Measurements from ENCODE around the gene CYP46A1. TPM values are rescaled to one million over a fixed set of nuclear protein-coding genes. Genes with fewer than 3 reads are reported as not detected.

Gene CYP46A1
- total and polyA plus RNA-seq, 10 donors: 0.11 to 0.85 (median 0.32) TPM

DNA sequence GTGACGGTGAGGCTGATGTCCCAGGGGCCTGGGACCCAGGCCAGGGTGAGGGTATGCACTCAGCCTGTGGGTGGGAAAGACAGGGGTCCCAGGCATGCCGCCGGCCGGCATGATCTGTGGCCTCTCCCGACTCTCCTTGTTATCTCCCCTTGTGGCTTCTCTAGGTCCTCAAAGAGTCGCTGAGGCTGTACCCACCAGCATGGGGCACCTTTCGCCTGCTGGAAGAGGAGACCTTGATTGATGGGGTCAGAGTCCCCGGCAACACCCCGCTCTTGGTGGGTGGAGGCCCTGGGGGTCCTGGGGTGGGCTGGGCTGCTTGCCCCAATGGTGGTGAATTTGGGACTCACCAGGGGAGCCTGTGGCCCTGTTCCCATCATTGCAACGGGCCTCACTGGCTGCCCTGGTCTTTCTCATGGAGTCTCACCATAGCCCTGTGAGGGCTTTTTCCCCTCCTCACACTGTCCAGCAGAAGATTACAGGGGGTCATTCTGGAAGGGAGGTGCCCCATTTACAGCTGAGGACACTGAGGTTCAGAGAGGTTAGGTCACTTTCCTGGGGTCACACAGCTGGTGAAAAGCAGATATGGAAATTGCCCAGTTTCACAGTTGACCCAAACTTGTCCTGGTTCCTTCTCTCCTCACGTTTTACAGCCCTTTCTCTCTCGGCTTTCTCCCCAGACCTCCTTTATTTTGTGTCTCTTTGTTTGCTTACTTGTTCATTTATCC, 37.9 kb downstream of the CYP46A1 start:
- DNase-seq: no peak
- TF ChIP-seq POLR2A (IDR thresholded peaks at IDR 0.05): no peak
- intact Hi-C loops (cut with DNase I; ENCODE audit: low total_unique reads): no loop called here
- peaks cover 0 to 26% (median under 1%) of the 10 kb centered on the region in 7 donors for H3K27me3 ChIP-seq (replicated peaks in 1 of 7)
- H3K27ac ChIP-seq: no peak overlapping the region
- 85 to 95% (median 89%) methylated on average over 12 of the region's 12 CpGs for WGBS, 5 donors
- H3K4me3 ChIP-seq: no peak overlapping the region
- no peaks in the 10 kb centered on the region for H3K36me3 ChIP-seq
- H3K4me1 ChIP-seq: no peaks in the 10 kb centered on the region
- no peaks in the 10 kb centered on the region for H3K9me3 ChIP-seq

DNA sequence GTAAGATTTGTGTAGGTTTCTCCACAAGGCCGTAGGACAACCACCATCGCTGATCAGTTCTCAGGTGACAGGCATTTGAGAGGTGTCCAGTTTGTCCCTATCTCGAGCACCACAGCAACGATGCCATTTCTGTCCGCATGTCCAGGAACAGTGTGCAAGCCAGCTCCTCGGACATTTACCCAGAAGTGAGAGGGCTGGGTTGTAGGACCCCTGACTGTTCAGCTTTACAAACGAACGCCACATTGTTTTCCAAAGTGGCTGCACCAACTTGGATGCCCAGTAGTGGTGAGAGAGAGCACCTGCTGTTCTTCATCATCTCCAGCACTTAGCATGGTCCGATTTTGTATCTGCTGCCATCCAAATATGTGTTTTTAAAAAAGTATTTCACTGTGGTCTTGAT, 38.6 kb downstream of the CYP46A1 start:
- Histone ChIP-seq H3K9me3 (no peaks in the 10 kb centered on the region), H3K36me3 (no peaks in the 10 kb centered on the region), H3K4me1 (no peaks in the 10 kb centered on the region), H3K27ac (no peak overlapping the region), H3K27me3 (replicated peaks in 1 of 7) (peaks cover 0 to 34% (median 7%) of the 10 kb centered on the region in 7 donors), H3K4me3 (no peak overlapping the region)
- 87 to 91% (median 89%) methylated on average over 9 of the region's 9 CpGs for WGBS, 5 donors
- peak; percentile 25 for DNase-seq
- intact Hi-C loops (cut with DNase I; ENCODE audit: low total_unique reads): no loop called here
- no peak for TF ChIP-seq POLR2A (IDR thresholded peaks at IDR 0.05)
- no peak for TF ChIP-seq POLR2AphosphoS5 (IDR thresholded peaks at IDR 0.05)
- TF ChIP-seq, protein P1, sequence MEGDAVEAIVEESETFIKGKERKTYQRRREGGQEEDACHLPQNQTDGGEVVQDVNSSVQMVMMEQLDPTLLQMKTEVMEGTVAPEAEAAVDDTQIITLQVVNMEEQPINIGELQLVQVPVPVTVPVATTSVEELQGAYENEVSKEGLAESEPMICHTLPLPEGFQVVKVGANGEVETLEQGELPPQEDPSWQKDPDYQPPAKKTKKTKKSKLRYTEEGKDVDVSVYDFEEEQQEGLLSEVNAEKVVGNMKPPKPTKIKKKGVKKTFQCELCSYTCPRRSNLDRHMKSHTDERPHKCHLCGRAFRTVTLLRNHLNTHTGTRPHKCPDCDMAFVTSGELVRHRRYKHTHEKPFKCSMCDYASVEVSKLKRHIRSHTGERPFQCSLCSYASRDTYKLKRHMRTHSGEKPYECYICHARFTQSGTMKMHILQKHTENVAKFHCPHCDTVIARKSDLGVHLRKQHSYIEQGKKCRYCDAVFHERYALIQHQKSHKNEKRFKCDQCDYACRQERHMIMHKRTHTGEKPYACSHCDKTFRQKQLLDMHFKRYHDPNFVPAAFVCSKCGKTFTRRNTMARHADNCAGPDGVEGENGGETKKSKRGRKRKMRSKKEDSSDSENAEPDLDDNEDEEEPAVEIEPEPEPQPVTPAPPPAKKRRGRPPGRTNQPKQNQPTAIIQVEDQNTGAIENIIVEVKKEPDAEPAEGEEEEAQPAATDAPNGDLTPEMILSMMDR (IDR thresholded peaks at IDR 0.05 in 8 of 11, conservative IDR thresholded peaks at IDR 0.05 in 3 of 11): no peak

- Histone ChIP-seq H3K27me3 (replicated peaks in 1 of 7) (peaks cover 0 to 44% (median 8%) of the 10 kb centered on the region in 7 donors), H3K9me3 (no peaks in the 10 kb centered on the region), H3K4me3 (no peak overlapping the region), H3K36me3 (no peaks in the 10 kb centered on the region), H3K27ac (no peak overlapping the region), H3K4me1 (no peaks in the 10 kb centered on the region)
- intact Hi-C loops (cut with DNase I; ENCODE audit: low total_unique reads): no loop called here
- 45 to 74% (median 67%) methylated on average over 3 to 5 of the region's 5 CpGs for WGBS, 5 donors
- no peak for TF ChIP-seq POLR2AphosphoS5 (IDR thresholded peaks at IDR 0.05)
- TF ChIP-seq, protein P1 (IDR thresholded peaks at IDR 0.05 in 8 of 11, conservative IDR thresholded peaks at IDR 0.05 in 3 of 11): no peak
- TF ChIP-seq POLR2A (IDR thresholded peaks at IDR 0.05): no peak
- DNase-seq: peak; percentile 39
Measured at GRCh38 chr14:99724196-99724891, 40.2 kb downstream of the CYP46A1 start.

DNA sequence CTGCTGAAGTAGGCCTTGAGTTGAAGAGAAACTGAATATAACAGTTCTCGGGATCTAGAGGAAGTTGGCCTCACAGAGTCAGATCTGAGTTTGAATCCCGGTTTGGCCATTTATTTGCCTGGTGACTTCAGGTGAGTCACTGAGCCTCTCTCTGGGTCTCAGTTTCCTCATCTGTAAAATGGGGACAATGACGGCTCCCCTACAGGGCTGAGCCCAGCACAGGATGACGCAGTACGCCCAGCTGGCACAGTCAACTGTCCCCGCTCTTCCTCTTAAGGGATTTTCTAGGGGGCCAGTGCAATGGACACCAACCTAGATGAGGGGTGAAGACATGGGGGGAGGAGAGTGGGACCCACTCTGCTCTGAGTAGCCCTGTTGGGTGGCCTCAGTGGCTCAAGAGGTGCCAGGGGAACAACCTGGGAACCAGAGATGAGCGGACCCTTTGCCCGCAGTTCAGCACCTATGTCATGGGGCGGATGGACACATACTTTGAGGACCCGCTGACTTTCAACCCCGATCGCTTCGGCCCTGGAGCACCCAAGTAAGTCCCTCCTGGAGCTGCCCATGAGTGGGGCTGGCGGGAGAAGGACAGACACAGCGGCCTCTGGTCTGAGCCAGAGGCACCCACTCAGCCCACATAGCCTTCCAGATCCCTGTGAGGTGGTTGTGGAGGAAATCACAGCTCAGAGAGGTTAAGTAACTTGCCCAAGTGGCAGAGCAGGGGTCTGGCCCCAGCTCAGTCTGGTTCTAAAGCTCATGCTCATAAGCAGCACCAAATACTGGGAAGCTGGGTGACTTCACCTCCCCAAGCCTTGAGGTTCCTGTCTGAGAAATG, 41.1 kb downstream of the CYP46A1 start:
- intact Hi-C loops (cut with DNase I; ENCODE audit: low total_unique reads): no loop called here
- DNase-seq: peak; percentile 54

More for the DNA sequence above, 41.1 kb downstream of the CYP46A1 start:
- peaks cover 0 to 6% (median 5%) of the 10 kb centered on the region in 6 donors for H3K4me1 ChIP-seq
- H3K36me3 ChIP-seq: no peaks in the 10 kb centered on the region
- TF ChIP-seq POLR2A (IDR thresholded peaks at IDR 0.05): no peak
- H3K27ac ChIP-seq: no peak overlapping the region
- H3K4me3 ChIP-seq: no peak overlapping the region
- 91 to 95% (median 93%) methylated on average over 12 to 15 of the region's 15 CpGs for WGBS, 5 donors
- H3K27me3 ChIP-seq (replicated peaks in 1 of 7): peaks cover 0 to 52% (median 14%) of the 10 kb centered on the region in 7 donors
- H3K9me3 ChIP-seq: no peaks in the 10 kb centered on the region
